Suprapubic skin (tissue), 4 donors: Measurements from ENCODE around the gene PHF20.

Source experiments
- EP300 ChIP-seq: sonication (generic); formaldehyde crosslinking; IDR thresholded peaks from one replicate; pipeline ENCODE4 v1.6.1; 2017; ENCODE audit warnings: antibody characterized with exemption
- POLR2A ChIP-seq, 2 donors: fragments of 450-650 bp; IDR thresholded peaks; one replicate each; pipeline ENCODE4 v1.6.1; 2017; ENCODE audit warnings: antibody characterized with exemption in 2 of 2, mild to moderate bottlenecking in 2 of 2, moderate library complexity in 2 of 2
- POLR2AphosphoS5 ChIP-seq, 3 donors: sonication (generic); formaldehyde crosslinking; IDR thresholded peaks; one replicate each; pipeline ENCODE4 v1.6.1; 2017; ENCODE audit warnings: antibody characterized with exemption in 3 of 3
- TF ChIP-seq, protein P1 (sequence below), 2 donors: fragments of 200-600 bp in 1 of 2; fragments of 450-650 bp in 1 of 2; sonication (generic) in 1 of 2; IDR thresholded peaks; one replicate each; pipeline ENCODE4 v1.5.1; 2016 to 2019; ENCODE audit warnings: antibody characterized with exemption in 2 of 2, mild to moderate bottlenecking in 1 of 2, moderate library complexity in 1 of 2

DNA sequence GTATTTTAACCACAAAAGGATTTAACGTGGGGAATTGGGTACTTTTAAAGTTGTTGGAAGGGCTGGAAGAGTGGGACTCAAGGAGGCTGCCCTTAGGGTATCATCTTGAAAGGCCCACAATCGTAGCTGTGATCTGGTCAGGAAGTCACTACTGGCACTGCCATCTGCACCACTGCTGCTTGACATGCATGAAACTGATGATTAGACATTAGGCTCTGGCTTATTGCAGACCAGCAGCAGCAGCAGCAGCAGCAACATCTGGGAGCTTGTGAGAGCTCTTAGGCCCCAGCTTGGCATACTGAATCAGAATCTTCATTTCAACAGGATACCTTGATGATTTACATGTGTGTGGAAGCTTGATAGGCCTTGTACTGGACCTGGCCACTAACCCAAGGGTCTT lies 68.6 kb downstream of the PHF20 start:
- TF ChIP-seq POLR2A (IDR thresholded peaks at IDR 0.05), result no peak
- TF ChIP-seq POLR2AphosphoS5 (IDR thresholded peaks at IDR 0.05), result no peak
- TF ChIP-seq, protein P1, sequence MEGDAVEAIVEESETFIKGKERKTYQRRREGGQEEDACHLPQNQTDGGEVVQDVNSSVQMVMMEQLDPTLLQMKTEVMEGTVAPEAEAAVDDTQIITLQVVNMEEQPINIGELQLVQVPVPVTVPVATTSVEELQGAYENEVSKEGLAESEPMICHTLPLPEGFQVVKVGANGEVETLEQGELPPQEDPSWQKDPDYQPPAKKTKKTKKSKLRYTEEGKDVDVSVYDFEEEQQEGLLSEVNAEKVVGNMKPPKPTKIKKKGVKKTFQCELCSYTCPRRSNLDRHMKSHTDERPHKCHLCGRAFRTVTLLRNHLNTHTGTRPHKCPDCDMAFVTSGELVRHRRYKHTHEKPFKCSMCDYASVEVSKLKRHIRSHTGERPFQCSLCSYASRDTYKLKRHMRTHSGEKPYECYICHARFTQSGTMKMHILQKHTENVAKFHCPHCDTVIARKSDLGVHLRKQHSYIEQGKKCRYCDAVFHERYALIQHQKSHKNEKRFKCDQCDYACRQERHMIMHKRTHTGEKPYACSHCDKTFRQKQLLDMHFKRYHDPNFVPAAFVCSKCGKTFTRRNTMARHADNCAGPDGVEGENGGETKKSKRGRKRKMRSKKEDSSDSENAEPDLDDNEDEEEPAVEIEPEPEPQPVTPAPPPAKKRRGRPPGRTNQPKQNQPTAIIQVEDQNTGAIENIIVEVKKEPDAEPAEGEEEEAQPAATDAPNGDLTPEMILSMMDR (IDR thresholded peaks at IDR 0.05), result no peak
- TF ChIP-seq EP300, result no peak
